LNCaP clone FGC (cell line): ENCODE data around the gene NHERF2.
A peak's percentile ranks its signal among the peaks of the same experiment; 100 is the strongest.

Experiments
- DNase-seq: peaks from one replicate; pipeline ENCODE4 v3.0.0-alpha.2; 2011; ENCODE audit warnings: low read depth
- H3K4me3 ChIP-seq: 2 replicates; pipeline ENCODE4 v1.5.1; 2011; ENCODE audit warnings: mild to moderate bottlenecking, low read depth, low read length, control low read depth
- TF ChIP-seq, protein P1 (sequence below): IDR thresholded peaks from 2 replicates; pipeline ENCODE4 v1.5.1; 2012; ENCODE audit warnings: mild to moderate bottlenecking; ENCODE audit not compliant: control insufficient read depth, insufficient read depth; ENCODE audit errors: extremely low read depth

The NHERF2 gene

DNA sequence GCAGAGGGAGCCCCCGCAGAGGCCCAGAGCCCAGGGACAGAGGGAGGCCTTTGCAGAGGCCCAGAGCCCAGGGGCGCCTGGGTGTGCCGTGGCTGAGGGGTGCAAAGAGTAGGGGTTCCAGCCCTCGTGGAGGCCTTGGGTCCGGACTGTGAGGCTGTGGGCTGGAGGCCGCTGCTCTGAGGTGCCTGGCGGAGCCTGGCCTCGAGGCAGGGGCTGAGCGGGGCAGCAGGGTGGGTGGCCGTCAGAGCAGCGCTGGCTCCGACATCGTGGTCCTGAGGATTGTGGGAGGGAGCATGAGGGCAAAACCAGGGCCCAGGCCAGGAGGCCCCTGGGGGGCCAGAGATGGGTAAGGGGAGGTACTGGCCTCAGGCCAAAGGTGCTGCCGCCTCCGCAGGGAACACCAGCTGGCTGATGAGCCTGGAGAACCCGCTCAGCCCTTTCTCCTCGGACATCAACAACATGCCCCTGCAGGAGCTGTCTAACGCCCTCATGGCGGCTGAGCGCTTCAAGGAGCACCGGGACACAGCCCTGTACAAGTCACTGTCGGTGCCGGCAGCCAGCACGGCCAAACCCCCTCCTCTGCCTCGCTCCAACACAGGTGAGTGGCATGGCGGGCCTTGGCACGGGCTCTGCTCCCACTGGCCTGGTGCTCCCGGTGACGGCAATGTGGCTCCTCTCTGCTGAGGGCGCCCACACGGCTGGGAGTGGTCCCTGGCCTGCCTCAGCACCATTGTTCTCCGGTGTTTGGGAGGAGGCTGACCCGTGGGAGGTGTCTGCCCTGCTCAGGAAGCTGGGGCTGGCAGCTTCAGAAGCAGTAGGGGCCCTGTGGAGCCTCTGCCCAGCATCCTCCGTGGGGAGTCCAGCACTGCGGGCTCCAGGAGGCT lies 54.7 kb downstream of the NHERF2 start:
- no peak overlapping the region for H3K4me3 ChIP-seq
- TF ChIP-seq, protein P1, sequence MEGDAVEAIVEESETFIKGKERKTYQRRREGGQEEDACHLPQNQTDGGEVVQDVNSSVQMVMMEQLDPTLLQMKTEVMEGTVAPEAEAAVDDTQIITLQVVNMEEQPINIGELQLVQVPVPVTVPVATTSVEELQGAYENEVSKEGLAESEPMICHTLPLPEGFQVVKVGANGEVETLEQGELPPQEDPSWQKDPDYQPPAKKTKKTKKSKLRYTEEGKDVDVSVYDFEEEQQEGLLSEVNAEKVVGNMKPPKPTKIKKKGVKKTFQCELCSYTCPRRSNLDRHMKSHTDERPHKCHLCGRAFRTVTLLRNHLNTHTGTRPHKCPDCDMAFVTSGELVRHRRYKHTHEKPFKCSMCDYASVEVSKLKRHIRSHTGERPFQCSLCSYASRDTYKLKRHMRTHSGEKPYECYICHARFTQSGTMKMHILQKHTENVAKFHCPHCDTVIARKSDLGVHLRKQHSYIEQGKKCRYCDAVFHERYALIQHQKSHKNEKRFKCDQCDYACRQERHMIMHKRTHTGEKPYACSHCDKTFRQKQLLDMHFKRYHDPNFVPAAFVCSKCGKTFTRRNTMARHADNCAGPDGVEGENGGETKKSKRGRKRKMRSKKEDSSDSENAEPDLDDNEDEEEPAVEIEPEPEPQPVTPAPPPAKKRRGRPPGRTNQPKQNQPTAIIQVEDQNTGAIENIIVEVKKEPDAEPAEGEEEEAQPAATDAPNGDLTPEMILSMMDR = no peak
- no peak for DNase-seq

DNA sequence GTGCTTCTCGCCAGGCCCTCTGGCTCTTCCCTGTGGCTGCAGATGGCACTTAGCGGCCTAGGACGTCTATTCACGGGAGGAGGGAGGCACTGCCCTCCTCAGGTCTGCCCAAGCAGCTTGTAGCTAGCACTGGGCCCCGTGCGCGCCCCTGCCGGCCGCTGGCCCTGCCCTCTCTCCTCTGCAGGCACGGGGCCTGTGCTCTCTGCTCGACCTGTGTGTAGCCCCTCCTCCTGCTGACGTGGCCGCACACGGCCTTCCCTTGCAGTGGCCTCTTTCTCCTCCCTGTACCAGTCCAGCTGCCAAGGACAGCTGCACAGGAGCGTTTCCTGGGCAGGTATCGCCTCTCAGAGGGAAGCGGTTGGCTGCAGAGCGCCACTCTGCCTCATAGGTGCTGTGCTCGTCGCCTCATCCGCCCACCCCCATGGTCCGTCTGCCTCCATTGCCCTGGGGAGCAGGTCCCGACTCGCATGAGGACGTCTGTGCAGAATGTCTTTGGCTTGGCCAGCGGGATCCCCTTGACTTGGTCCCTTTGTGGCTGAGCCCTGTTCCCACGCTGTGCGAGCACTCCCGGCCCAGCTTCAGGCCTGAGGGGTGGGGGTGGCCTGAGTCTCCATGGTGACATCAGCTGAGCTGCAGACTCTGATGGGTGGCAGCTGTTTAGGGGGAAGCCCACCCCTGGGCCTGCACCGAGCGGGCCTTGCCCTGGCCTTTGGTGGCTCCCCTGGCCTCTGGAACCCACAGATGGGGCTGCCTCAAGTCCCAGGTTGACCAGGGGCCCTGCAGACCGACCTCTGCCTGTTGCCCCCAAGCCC lies 55.7 kb downstream of the NHERF2 start:
- peak; percentile 95 for DNase-seq
- no peak overlapping the region for H3K4me3 ChIP-seq
- TF ChIP-seq, protein P1 = peak; percentile 63

DNA sequence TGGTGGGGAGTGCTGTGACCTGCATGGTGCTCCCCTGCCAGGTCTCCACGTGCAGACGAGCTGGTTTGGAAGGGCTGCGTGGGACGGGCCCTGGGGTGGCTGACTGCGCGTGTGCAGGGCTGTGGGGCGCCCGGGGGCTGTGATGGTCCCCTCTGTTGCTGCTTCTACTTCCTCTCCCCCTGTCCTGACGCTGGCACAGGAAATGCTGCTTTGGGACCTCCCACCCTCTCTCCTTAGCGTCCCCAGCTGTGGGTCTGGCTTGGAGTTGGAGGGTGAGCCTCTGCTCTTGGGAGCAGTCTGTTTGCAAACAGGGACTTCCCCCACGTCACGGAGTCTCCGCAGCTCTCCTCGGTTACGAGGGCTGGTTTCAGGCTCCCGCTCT lies 56.3 kb downstream of the NHERF2 start:
- TF ChIP-seq, protein P1 = no peak
- H3K4me3 ChIP-seq = no peak overlapping the region
- no peak for DNase-seq

DNA sequence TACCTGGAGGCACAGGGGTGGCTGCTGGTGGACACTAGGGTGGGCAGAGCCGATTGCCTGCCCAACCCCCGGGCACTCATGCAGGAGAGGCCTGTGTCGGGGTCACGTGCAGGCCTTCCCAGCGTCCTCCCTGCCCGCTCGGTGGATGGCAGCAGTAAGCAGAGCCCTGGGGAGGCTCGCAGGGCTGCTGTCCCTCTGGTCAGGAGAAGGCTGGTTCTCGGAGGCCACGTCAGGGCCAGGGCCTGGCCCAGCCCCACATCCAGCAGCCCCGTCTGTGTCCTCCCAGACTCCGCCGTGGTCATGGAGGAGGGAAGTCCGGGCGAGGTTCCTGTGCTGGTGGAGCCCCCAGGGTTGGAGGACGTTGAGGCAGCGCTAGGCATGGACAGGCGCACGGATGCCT lies 56.7 kb downstream of the NHERF2 start:
- TF ChIP-seq, protein P1 = no peak
- no peak overlapping the region for H3K4me3 ChIP-seq
- no peak for DNase-seq

DNA sequence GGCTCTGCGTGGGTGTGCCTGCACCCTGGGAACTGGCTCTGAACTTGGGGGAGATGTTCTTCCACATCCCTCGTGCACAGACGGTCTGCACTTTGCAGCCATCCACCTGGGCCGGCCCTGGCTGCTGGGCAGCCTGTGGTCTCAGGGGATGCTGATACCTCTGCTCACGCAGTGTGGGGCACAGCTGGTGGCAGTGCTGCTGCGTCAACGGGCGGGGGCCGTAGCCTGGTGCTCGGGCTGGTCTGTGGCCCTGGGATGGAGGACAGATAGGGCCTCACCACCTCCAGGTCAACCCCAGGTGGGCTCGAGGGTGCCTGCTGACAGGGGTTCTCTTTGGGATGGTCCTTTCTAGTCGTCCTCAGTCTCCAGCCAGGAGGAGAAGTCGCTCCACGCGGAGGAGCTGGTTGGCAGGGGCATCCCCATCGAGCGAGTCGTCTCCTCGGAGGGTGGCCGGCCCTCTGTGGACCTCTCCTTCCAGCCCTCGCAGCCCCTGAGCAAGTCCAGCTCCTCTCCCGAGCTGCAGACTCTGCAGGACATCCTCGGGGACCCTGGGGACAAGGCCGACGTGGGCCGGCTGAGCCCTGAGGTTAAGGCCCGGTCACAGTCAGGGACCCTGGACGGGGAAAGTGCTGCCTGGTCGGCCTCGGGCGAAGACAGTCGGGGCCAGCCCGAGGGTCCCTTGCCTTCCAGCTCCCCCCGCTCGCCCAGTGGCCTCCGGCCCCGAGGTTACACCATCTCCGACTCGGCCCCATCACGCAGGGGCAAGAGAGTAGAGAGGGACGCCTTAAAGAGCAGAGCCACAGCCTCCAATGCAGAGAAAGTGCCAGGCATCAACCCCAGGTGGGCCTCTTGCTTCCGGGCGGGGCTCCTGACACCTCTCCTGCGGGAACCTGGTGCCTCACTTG lies 57.4 kb downstream of the NHERF2 start:
- TF ChIP-seq, protein P1 = no peak
- DNase-seq = no peak
- H3K4me3 ChIP-seq = no peak overlapping the region

DNA sequence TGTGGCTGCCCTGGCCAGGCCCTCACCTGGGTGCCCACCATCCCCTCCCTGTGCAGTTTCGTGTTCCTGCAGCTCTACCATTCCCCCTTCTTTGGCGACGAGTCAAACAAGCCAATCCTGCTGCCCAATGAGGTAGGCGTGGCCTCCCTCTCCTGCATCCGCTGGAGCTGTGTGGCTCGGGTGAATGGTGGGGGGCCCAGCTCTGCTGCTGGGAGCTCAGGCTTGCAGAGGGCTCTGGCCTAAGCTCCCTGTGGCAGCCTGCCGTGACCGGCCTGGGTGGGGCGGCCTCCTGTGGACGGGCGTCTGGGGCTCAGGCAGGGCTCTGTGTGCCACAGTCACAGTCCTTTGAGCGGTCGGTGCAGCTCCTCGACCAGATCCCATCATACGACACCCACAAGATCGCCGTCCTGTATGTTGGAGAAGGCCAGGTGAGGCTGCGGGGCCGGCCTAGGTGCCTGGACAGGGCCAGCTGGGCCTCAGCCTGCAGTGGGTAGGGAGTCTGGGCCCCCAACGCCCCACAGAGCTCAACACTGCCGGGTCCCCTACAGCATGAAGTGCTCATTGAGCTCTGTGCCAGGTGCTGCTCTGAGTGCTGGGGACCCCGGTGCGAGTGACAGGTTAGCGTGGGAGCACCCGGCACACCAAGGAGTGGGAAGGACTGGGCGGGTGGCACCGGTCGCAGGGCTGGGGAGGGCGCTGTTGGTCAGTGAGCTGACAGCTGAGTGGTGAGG lies 58.4 kb downstream of the NHERF2 start:
- H3K4me3 ChIP-seq = no peak overlapping the region
- TF ChIP-seq, protein P1 = no peak
- no peak for DNase-seq
